SH-SY5Y (cell line): Measurements from ENCODE around the gene SMAD3.

ENCODE experiments used
- GATA2 ChIP-seq: IDR thresholded peaks from 2 replicates; pipeline ENCODE4 v1.6.1; 2011; ENCODE audit warnings: mild to moderate bottlenecking, low read depth, low read length
- GATA3 ChIP-seq: IDR thresholded peaks from 2 replicates; pipeline ENCODE4 v1.6.1; 2011; ENCODE audit warnings: low read depth, mild to moderate bottlenecking, low read length, moderate library complexity

- TF ChIP-seq GATA2 (no peak), GATA3 (no peak)
These were observed 34.1 kb upstream of the SMAD3 start for GRCh38 chr15:67031331-67031730.
